ENCODE results near the gene JPH4.
A peak's percentile ranks its signal among the peaks of the same experiment; 100 is the strongest.

JPH4 gene

GRCh38 chr14:23535943-23536342, 42.6 kb downstream of the JPH4 start:
- Mint-ChIP-seq H3K27me3 (ENCODE audit: low read depth) (no peaks in the 10 kb centered on the region), H3K4me3 (no peak overlapping the region), H3K36me3 (ENCODE audit: low read depth) (no peaks in the 10 kb centered on the region), H3K27ac (no peak overlapping the region), H3K4me1 (ENCODE audit: low read depth) (peaks cover 5% of the 10 kb centered on the region), H3K9me3 (no peaks in the 10 kb centered on the region)
- no peak for DNase-seq (ENCODE audit: low spot score)

DNA sequence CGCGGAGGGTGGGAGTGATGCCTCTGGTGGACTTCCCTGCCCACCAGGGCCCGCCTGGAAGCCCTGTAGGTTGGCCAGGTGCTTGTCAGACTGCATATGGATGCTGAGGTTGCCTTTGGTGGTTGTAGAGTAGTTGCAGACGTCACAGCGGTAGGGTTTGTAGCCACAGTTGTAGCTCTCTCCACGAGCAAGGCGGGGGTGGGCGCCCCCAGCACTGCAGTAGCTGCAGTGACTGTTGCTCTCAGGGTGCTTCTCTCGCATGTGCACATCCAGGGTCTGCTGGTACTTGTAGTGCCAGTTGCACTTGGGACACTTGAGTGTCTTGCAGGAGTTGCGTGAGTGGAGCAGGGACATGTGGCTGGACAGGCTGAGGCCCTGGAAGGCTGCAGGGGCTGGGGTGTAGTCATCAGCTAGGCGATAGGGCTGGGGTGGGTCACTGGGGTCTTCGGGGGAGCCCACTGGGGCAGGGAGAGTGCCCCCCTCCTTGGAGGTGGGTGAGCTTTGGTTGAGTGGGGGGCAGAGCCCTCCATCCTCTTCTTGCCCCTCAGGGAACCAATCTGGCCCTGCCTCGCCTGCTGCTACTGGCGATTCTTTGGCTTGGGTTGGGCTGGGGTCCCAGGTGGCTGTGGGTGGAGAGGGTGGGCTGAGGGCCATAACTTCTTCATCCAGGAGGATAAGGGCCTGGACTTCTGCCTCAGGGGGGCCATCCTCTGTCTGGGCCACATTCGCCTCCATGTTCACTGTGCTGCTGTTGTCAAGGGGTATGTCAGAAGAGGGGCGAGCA, 44.7 kb downstream of the JPH4 start:
- no peaks in the 10 kb centered on the region for H3K27me3 Mint-ChIP-seq (ENCODE audit: low read depth)
- peaks cover 6% of the 10 kb centered on the region for H3K4me1 Mint-ChIP-seq (ENCODE audit: low read depth)
- no peak for DNase-seq (ENCODE audit: low spot score)
- H3K4me3 Mint-ChIP-seq = no peak overlapping the region
- no peak overlapping the region for H3K27ac Mint-ChIP-seq
- H3K9me3 Mint-ChIP-seq = no peaks in the 10 kb centered on the region
- no peaks in the 10 kb centered on the region for H3K36me3 Mint-ChIP-seq (ENCODE audit: low read depth)

DNA sequence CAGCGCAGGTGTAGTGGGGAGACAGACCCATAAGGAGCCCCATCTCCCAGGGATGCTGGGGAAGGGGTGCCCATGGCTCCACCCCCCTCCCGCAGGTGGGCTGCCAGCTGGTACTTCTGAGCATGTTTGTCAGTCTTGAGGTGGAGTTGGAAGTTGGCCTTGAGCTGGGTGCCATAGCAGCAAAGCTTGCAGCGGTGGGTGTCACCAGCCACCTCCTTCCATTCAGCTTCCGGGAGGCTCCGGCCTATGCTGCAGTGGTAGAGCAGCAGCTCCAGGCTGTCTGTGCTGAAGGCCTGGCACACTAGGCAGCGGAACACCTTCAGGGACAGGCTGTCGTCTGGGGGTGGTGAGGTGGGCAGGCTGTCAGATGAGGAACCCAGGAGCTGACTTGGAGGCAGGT, 45.9 kb downstream of the JPH4 start:
- H3K27me3 Mint-ChIP-seq (ENCODE audit: low read depth) = no peaks in the 10 kb centered on the region
- H3K27ac Mint-ChIP-seq = no peak overlapping the region
- H3K4me1 Mint-ChIP-seq (ENCODE audit: low read depth) = peaks cover 6% of the 10 kb centered on the region
- no peak overlapping the region for H3K4me3 Mint-ChIP-seq
- H3K36me3 Mint-ChIP-seq (ENCODE audit: low read depth) = no peaks in the 10 kb centered on the region
- no peak for DNase-seq (ENCODE audit: low spot score)
- H3K9me3 Mint-ChIP-seq = no peaks in the 10 kb centered on the region

- DNase-seq (ENCODE audit: low spot score) = no peak
- H3K36me3 Mint-ChIP-seq (ENCODE audit: low read depth) = no peaks in the 10 kb centered on the region
- no peaks in the 10 kb centered on the region for H3K9me3 Mint-ChIP-seq
- no peak overlapping the region for H3K4me3 Mint-ChIP-seq
- no peak overlapping the region for H3K27ac Mint-ChIP-seq
- no peaks in the 10 kb centered on the region for H3K27me3 Mint-ChIP-seq (ENCODE audit: low read depth)
- H3K4me1 Mint-ChIP-seq (ENCODE audit: low read depth) = peaks cover 6% of the 10 kb centered on the region
These were observed 47.2 kb downstream of the JPH4 start for GRCh38 chr14:23531391-23531790.

- peaks cover 6% of the 10 kb centered on the region for H3K4me1 Mint-ChIP-seq (ENCODE audit: low read depth)
- no peaks in the 10 kb centered on the region for H3K36me3 Mint-ChIP-seq (ENCODE audit: low read depth)
- no peak overlapping the region for H3K4me3 Mint-ChIP-seq
- no peak for DNase-seq (ENCODE audit: low spot score)
- H3K27me3 Mint-ChIP-seq (ENCODE audit: low read depth) = no peaks in the 10 kb centered on the region
- no peaks in the 10 kb centered on the region for H3K9me3 Mint-ChIP-seq
- H3K27ac Mint-ChIP-seq = no peak overlapping the region
These were observed 48.1 kb downstream of the JPH4 start for GRCh38 chr14:23530375-23531055.

DNA sequence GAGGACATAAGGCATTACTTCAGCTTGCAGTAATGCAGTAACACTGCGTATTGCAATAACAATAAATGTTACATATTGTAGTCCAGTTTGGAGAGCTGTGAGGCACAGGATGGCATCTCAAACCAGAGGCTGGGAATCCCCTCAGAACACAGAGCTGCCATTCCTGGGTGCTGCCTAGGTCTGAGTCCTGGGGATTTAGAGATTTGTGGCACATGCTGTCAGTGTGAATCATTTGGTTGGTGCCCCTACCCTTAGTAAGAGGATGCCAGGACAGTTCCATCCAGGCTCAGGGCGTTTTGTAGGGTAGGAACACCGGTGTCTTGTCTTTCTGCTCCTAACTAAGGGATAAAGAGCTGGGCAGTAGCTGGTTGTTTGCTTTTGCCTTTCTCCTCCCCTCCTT, 49.6 kb downstream of the JPH4 start:
- H3K27ac Mint-ChIP-seq = no peak overlapping the region
- peaks cover 6% of the 10 kb centered on the region for H3K4me1 Mint-ChIP-seq (ENCODE audit: low read depth)
- no peaks in the 10 kb centered on the region for H3K9me3 Mint-ChIP-seq
- DNase-seq (ENCODE audit: low spot score) = no peak
- no peaks in the 10 kb centered on the region for H3K27me3 Mint-ChIP-seq (ENCODE audit: low read depth)
- no peak overlapping the region for H3K4me3 Mint-ChIP-seq
- H3K36me3 Mint-ChIP-seq (ENCODE audit: low read depth) = no peaks in the 10 kb centered on the region

DNA sequence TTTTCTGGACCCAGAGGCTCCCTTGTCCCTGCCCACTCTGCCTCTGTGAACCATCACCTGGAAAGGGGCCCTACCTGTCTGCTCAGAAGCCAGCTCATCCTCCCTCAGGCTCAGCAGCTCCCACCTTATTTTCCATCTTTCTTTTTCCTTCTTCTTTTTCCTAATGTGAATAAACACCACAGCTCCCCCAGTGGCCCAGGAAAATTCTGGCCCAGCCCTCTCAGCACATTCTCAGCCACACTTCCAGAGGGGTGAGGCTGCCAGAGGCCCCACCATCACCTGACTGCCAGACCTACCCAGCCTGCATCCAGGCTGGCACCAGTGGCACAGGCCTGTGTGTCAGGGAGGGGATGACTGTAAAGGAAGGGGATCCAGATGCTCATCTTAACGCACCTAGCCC, 50.0 kb downstream of the JPH4 start:
- H3K4me3 Mint-ChIP-seq = no peak overlapping the region
- H3K4me1 Mint-ChIP-seq (ENCODE audit: low read depth) = peaks cover 6% of the 10 kb centered on the region
- no peaks in the 10 kb centered on the region for H3K27me3 Mint-ChIP-seq (ENCODE audit: low read depth)
- DNase-seq (ENCODE audit: low spot score) = no peak
- H3K36me3 Mint-ChIP-seq (ENCODE audit: low read depth) = no peaks in the 10 kb centered on the region
- peak overlapping the region; percentile 58 for H3K27ac Mint-ChIP-seq
- no peaks in the 10 kb centered on the region for H3K9me3 Mint-ChIP-seq

- Mint-ChIP-seq H3K36me3 (ENCODE audit: low read depth) (no peaks in the 10 kb centered on the region), H3K27me3 (ENCODE audit: low read depth) (no peaks in the 10 kb centered on the region), H3K27ac (no peak overlapping the region), H3K4me1 (ENCODE audit: low read depth) (peaks cover 3% of the 10 kb centered on the region), H3K4me3 (no peak overlapping the region), H3K9me3 (no peaks in the 10 kb centered on the region)
- no peak for DNase-seq (ENCODE audit: low spot score)
These were observed 53.0 kb downstream of the JPH4 start for GRCh38 chr14:23525611-23526010.

- no peaks in the 10 kb centered on the region for H3K9me3 Mint-ChIP-seq
- H3K36me3 Mint-ChIP-seq (ENCODE audit: low read depth) = no peaks in the 10 kb centered on the region
- DNase-seq (ENCODE audit: low spot score) = no peak
- H3K27ac Mint-ChIP-seq = no peak overlapping the region
- H3K27me3 Mint-ChIP-seq (ENCODE audit: low read depth) = no peaks in the 10 kb centered on the region
- H3K4me3 Mint-ChIP-seq = no peak overlapping the region
- H3K4me1 Mint-ChIP-seq (ENCODE audit: low read depth) = no peaks in the 10 kb centered on the region
These were observed 53.6 kb downstream of the JPH4 start for GRCh38 chr14:23524954-23525353.

DNA sequence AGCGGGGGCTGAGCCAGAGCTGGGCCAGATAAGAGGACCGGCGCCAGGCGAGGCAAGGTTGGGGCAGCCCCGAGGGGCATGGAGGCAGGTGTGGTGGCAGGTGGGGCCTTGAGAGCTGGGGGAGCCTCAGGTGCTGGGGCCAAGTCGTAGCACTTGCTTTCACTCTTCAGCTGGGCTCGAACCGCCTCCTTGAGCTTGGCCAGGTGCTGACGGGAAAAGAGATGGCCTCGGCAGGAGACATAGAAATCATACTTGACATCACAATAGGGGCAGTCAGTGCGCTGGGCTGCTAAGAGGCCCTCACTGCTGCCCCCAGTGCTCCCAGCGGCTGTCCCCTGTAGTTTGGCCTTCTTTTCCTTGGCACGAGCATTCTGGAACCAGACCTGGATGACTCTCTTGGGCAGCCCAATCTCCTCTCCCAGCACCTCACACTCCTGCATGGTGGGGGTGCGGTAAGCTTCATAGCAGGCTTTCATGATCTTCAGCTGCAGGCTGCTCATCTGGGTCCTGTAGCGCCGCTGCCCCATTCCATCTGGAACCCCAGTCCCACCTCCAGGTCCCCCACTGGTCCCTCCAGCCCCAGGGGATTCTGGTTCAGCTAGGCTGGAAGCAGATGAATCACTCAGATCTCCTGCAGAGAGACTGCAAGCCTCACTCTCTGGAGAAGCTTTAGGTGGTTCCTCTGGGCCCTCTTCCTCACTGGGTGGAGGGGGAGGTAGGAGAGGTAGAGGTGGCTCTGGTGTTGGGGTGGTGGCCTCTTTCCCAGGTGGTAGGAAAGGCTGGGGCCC, 55.2 kb downstream of the JPH4 start:
- no peak overlapping the region for H3K27ac Mint-ChIP-seq
- H3K4me1 Mint-ChIP-seq (ENCODE audit: low read depth) = no peaks in the 10 kb centered on the region
- H3K4me3 Mint-ChIP-seq = no peak overlapping the region
- DNase-seq (ENCODE audit: low spot score) = no peak
- H3K9me3 Mint-ChIP-seq = no peaks in the 10 kb centered on the region
- H3K36me3 Mint-ChIP-seq (ENCODE audit: low read depth) = no peaks in the 10 kb centered on the region
- no peaks in the 10 kb centered on the region for H3K27me3 Mint-ChIP-seq (ENCODE audit: low read depth)

DNA sequence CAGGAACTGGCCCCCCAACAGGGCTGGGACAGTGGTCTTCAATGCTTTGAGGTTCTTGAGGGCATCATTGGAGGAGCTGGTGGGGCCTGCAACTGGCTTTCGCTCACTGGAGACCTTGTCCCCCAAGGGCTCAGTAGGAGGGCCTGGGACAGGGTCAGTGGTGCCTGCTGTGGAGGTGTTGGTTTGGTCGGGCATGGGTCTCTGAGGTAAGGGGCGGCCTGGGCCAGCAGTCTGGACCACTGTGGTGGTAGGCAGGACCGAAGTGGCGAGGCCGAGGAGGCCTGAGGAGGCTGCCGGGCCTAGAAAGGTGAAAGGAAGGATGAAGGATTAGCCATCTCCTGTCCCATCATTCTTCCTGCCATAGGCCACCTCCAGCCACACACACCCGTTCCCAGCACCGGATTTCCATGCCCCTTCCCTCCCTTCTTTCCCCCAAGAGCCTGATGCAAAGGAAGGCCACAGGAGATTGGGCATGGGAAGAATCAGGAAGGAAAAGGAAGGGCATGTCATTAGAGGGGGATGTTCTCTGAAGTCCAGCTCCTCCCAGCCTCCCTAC, 55.9 kb downstream of the JPH4 start:
- H3K36me3 Mint-ChIP-seq (ENCODE audit: low read depth) = no peaks in the 10 kb centered on the region
- H3K27me3 Mint-ChIP-seq (ENCODE audit: low read depth) = no peaks in the 10 kb centered on the region
- H3K4me3 Mint-ChIP-seq = no peak overlapping the region
- H3K27ac Mint-ChIP-seq = no peak overlapping the region
- DNase-seq (ENCODE audit: low spot score) = no peak
- no peaks in the 10 kb centered on the region for H3K4me1 Mint-ChIP-seq (ENCODE audit: low read depth)
- H3K9me3 Mint-ChIP-seq = no peaks in the 10 kb centered on the region

DNA sequence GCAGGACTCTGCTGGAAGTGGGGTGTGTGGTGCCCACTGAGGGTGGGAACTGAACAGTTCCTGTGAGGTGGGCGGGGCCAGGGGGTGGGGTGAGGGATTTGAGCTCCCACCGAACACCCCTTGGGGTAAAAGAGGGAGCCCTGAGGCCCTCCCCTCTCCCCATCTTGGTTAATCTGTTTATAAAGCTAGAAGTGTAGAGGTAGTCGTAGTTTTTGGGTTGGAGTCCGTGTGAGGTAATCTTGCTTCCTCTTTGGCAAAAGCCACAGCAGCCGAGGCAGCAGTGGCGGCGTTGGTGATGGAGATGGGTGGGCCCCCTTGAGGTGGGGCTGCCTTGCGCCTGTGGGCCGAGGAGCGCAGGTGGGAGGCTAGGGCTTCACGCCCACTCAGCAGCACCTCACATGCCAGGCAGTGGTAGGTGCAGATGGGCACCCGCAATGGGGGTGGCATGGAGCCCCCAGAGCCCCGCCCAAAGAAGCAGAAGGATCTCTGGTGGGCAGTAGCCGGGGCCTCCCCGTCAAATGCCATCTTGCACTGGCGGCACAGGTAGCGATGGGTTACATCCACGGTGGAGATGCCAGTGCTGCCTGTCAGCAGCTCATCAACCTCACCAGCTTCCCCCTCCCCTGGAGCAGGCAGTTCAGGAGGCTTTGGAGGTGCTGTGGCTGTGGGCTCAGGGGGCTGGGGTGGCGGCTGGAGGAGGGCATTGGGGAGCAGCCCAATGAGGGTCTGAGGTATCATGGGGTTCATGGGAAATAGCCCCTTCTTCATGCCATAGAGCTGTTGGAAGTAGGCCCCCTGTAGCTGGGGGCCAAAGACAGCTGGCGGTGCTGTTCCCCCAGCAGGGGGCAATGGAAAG, 56.6 kb downstream of the JPH4 start:
- no peak for DNase-seq (ENCODE audit: low spot score)
- Mint-ChIP-seq H3K27me3 (ENCODE audit: low read depth) (no peaks in the 10 kb centered on the region), H3K9me3 (no peaks in the 10 kb centered on the region), H3K4me1 (ENCODE audit: low read depth) (no peaks in the 10 kb centered on the region), H3K4me3 (no peak overlapping the region), H3K27ac (no peak overlapping the region), H3K36me3 (ENCODE audit: low read depth) (no peaks in the 10 kb centered on the region)

- DNase-seq (ENCODE audit: low spot score) = no peak
- H3K27ac Mint-ChIP-seq = no peak overlapping the region
- no peaks in the 10 kb centered on the region for H3K27me3 Mint-ChIP-seq (ENCODE audit: low read depth)
- H3K36me3 Mint-ChIP-seq (ENCODE audit: low read depth) = no peaks in the 10 kb centered on the region
- no peak overlapping the region for H3K4me3 Mint-ChIP-seq
- no peaks in the 10 kb centered on the region for H3K9me3 Mint-ChIP-seq
- no peaks in the 10 kb centered on the region for H3K4me1 Mint-ChIP-seq (ENCODE audit: low read depth)
These were observed 57.6 kb downstream of the JPH4 start for GRCh38 chr14:23520899-23521533.

All from T-helper 2 cell treated with Interferon-gamma antibody and Interleukin-4, amounts not matched to agents 5 μg/mL and 100 μg/mL, for 36 hours (primary cell).